SIG-M5 treated with dmso at 0.1 percent for 504 hours (cell line): ENCODE measurements around the gene TBC1D8.
A peak's percentile ranks its signal among the peaks of the same experiment; 100 is the strongest.
"Not testable (repeated sequence)": the region's sequence is repeated elsewhere in the genome, so short reads cannot be mapped to it uniquely, and the experiment has no call there.

Experiments
- DNase-seq: peaks from one replicate; lab custom pipeline; 2025; ENCODE audit not compliant: unreplicated experiment; lab: John Stamatoyannopoulos, UW

TBC1D8 gene

DNA sequence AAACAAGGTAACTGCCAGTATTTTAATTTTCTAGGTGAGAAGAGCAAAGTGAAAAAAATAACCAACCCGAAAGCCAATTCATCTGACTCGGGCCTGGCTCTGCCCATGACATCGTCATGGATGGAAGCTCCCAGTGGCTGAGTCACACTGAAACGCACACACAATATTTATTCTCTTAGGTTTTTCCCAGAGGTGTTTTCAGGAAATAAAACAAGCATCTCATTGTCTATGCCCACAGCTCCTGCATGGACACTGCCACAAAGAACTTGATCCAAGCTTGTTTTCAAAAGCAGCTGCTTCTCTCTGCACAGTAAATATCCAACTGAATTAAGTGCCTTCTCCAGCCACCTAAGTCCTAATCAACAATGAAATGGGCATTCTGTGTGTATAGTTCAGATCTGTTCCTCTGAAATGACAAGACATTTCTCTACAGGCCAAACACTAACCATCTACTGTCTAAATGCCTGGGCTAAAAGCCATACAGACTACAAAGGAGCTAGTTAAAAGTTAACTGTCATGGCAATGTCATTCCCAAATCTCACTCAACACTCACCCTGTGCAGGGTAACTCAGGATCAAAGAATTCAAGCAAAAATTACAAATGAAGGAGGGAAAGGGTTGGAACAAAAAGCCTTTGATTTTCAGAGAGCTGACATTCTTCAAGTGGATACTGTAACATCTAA lies 86.2 kb downstream of the TBC1D8 start:
- no peak for DNase-seq

DNA sequence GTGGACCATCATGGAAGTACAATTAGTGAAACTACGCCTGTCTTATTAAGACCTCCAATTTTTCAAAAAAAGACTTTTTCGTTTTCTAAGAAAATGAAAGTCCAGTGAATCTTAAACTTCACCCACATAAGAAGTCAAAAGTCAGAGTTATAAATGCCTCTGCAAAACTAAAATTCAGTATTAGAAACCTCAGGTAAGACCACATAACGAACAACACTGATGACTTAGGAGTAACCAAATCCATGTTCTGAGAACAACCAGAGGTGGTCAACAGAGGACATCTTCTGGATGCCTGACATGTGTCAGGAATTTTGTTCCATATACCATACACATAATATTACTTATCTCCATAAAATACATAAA lies 86.7 kb downstream of the TBC1D8 start:
- DNase-seq: no peak

DNA sequence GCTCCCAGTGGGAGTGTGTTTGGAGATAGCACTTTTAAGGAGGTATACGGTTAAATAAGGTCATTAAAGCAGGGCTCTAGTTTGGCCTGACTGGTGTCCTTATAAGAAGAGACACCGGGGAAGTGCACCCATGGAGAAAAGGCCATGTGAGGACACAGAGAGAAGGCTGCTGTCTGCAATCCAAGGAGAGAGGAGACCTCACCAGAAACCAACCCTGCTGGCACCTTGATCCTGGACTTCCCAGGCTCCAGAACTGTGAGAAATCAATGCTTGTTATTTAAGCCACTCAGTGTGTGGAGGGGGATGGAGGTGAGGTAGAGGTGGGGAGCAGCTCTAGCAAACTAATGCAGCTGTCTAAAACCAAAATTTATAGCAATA lies 87.1 kb downstream of the TBC1D8 start:
- no peak for DNase-seq

DNA sequence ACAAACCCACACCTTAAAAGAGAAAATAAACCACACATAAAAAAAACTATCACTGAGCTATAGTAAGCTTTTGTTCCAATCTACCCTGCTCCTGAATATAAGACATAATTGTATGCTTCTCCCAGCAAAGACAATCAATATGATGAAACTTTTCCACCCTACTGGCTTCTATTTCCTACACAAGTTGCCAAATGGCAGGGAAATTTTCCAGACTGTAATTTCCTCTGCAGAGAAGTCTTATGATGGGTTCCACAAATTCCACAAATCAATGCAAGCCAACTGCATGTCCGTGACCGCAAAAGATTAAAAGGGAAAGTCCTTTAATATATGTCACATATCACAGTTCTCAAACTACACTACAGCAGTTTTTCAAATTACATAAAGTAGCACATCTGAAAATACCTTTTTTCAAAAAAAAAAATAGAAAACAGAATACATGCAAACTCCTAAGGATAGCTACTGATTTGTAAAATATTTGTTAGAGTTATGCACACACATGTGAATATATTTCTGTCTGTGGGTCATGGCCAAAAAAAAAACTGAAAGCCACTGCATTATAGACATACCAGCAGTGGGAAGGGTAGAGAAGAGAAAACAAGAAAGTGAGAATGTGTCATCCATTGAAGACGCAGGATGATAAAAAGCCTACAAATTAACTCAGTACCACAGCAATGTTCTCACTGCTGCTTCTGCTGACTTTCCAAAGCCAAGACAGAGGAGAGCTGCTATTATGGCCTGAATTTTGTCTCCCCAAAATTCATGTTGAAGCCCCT lies 87.6 kb downstream of the TBC1D8 start:
- DNase-seq: no peak

DNA sequence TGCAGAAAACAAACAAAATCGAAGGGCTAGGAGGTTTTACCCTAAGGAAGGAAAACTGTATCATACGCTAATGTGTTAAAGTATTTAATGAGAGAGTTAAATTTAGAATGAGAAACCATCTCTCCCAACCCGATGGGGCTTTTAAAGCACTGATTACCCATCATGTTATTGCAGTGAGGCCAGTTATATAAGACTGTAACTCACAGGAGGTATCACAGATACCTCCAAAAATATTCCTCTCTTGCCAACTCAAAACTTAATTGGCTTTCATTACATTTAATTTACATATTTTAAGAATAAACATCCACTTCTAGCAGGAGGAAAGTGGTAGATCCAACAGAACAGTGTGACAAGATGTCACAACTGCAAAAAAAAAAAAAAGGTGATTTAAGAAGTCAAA lies 92.8 kb downstream of the TBC1D8 start:
- no peak for DNase-seq

DNA sequence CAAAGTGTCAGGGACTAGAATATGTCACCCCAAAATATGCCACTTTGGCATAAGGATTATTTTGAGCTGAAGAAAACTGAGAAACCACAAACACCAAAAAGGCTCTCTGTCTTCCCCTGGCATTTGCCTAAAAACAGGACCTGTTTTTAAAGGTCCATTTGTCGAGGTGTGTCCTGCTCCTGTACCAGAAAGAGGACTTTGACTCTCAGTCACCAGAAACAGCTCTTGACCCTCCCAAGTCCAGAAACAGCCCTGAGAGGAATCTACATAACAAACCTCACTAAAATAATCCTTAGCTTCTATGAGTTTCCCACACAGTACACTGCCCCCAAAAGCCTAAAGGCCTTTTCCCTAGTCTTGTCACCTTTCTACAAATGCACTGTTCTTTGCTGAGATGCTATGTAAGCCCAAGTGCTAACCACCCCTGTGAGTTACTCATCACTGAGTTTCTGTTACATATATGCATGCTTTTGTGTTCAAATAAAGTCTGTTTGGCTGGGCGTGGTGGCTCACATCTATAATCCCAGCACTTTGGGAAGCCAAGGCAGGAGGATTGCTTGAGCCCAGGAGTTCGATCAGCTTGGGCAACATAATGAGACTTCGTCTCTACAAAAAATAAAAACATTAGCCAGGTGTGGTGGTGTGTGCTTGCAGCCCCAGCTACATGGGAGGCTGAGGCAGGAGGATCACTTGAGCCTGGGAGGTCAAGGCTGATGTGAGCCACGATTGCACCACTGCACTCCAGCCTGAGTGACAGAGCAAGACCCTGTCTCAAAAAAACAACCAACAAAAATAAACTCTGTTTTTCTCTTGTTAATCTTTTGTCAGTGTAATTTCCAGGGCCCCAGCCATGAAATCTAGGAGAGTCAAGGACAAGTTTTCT lies 93.9 kb downstream of the TBC1D8 start:
- DNase-seq: no peak

DNA sequence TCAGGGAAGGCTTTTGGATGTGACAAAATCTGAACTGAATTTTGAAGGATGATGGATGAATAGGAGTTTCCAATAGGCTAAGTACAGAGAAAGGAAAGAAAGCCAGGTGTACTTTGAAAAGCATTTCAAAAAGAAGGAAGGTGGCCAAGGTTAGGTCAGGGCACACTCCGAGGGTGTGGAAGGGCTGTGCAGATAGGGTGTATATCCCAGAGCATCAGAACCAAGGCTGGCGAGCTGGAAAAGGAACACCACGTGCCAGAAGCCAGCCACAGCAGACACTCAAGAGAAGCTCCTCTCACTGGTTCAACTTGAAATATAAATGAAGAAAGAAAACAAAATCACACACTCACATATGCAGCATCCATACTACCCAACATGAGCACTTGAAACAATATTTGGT lies 98.1 kb downstream of the TBC1D8 start:
- no peak for DNase-seq

DNA sequence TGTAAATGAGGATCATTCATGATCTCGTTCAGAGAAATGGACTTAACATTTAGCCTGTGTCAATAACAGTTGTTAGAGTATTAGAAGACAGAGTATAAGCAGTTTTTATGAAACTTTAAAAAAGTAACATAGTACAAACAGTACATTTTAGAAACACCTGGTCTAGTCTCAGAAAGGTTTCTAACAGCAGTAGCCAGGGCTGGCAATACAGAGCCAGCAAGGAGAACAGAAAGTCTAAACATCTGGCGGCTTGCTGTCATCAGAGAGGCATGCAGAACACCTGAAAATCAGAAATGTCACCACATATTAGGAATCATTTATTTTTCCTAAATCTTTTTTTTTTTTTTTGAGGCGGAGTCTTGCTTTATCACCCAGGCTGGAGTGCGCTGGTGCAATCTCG lies 99.0 kb downstream of the TBC1D8 start:
- no peak for DNase-seq

DNA sequence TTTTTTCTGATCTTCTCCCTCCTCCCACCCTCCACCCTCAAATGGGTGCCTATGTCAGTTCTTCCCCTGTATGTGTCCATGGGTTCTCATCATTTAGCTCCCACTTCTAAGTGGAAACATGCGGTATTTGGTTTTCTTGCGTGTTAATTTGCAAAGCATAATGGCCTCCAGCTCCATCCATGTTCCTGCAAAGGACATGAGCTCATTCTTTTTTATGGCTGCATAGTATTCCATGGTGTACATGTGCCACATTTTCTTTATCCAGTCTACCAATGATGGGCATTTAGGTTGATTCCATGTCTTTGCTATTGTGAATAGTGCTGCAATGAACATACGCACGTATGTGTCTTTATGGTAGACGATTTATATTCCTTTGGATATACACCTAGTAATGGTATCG lies 100.3 kb downstream of the TBC1D8 start:
- not testable (repeated sequence) for DNase-seq

DNA sequence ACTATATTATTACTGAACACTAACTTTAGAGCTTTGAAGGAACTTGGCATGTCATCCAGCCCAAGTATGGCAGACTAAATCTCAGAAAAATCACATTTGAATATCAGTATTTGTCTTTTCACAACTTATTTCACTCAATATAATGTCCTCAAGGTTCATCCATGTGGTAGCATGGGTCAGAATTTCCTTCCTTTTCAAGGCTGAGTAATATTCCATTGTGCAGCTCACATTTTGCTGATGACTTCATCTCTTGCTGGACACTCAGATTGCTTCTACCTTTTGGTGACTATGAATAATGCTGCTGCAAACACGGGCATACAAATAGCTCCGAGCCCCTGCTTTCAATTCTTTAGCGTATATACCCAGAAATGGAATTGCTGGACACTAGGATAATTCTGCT lies 102.4 kb downstream of the TBC1D8 start:
- no peak for DNase-seq

DNA sequence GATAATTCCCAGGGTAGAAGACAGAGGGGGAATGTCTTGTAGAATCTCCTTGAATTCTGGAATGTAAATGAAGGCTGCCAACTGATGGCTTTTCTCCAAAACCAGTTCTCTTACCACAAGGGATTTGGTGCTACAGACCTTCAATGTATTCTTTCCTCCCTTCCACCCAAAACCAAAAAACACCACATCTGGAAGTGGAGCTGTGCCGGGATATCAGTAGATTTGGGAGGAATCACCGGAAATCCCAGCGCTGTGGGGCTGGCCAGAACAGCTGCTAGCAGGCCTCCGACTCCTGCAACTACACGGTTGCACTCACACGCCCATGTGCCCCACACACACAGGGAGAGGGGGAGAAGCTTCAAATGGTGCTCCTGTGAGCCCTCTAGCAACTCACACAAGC lies 103.4 kb downstream of the TBC1D8 start:
- no peak for DNase-seq

DNA sequence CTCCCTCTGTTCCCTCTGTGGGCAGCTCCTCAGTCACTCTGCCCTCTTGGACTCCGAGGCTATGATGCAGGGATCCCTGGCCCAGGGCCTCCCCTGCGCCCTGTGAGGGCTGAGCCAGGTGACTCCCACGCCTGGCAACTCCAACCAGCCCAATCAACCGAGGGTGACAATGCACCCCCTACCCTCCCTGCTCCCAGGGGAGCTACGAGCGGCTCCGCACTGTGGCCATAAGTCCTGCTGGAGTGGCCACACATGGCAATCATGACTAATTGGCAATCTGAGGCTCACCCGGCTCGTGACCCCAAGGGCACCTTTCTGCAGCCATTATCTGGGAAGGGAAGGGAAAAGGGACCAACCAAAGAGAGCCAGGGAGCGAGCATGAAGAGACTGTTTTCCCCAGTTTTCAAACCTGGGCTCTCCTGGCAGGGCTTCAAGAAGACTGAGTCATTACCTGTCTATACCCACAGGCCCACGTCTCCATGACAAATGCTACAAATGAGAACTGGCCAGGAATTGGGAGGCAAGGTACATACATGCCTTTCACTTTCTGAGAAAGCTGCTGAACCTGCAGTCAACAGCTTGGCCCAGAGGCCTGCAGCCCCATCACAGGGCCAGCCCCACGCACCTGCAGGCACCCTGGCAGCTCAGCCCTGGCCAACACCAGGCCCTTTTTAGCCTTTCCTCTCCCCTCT lies 104.0 kb downstream of the TBC1D8 start:
- no peak for DNase-seq

DNA sequence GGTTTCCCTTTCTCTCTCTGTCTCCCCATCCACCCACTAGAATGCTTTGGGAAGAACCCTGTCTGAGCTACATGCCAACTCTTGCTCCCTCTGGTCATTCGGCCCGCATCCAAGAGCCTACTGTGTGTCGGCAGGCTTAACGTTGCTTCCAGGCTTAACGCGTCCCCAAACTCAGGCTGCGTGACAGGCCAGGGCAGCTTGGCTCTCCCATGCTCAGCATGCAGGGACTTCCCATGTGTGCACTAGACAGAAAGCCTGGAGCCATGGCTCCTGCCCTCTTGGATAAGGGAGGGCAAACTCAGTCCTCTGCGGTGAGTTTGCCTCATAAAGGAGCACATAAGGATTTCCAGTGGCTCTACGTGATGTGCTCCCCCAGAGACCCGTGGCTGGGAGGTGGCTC lies 105.9 kb downstream of the TBC1D8 start:
- no peak for DNase-seq

DNA sequence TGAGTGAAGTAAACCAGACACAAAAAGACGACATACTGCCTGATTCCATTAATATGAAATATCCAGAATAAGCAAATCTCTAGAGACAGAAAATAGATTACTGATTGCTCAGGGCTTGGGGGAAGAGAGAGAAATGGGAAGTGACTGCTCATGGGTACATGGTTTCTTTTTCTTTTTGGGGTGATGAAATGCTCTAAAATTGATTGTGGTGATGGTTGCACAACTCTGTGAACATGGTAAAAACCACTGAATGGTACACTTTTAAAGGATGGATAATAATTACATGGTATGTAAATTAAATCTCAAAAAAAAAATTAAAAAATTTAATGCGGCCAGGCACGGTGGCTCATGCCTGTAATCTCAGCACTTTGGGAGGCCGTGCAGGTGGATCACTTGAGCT lies 109.8 kb downstream of the TBC1D8 start:
- DNase-seq: peak; percentile 95

DNA sequence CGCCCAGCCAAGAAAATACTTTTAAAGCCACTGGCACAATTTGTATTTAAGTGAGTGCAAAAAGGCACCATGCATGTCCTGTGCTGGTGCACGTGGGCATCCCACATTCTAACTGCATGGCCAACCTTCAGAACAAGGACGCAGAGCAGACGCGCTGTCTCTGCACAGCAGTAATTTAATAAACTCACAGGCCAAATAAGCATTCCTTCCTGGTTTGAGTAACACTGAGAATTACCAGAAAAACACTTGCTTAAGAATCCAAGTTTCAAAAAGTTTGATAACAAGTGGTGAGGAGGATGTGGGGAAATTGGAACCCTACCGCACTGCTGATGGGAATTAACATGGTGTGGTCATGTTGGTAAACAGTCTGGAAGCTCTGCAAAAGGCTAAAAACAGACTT lies 110.4 kb downstream of the TBC1D8 start:
- DNase-seq: peak; percentile 69

DNA sequence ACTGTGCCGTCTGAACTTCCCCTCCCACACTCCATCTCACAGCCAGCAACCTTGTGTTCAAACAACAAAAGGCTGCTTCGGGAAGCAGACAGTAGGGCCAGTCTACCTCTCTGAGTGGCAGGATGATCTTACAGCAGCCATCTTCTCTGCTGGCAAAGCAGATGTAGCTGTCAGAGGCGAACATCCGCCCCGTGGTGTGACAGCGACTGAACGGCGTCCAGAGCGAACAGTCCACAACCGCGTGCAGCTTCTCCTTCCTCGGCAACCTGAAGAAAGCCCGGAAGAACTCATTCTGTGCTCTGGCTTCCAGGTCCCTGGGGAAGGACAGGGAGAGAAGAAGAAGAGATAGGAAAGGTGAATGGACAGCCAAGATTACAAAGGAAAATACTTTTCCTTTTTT lies 111.1 kb downstream of the TBC1D8 start:
- no peak for DNase-seq

DNA sequence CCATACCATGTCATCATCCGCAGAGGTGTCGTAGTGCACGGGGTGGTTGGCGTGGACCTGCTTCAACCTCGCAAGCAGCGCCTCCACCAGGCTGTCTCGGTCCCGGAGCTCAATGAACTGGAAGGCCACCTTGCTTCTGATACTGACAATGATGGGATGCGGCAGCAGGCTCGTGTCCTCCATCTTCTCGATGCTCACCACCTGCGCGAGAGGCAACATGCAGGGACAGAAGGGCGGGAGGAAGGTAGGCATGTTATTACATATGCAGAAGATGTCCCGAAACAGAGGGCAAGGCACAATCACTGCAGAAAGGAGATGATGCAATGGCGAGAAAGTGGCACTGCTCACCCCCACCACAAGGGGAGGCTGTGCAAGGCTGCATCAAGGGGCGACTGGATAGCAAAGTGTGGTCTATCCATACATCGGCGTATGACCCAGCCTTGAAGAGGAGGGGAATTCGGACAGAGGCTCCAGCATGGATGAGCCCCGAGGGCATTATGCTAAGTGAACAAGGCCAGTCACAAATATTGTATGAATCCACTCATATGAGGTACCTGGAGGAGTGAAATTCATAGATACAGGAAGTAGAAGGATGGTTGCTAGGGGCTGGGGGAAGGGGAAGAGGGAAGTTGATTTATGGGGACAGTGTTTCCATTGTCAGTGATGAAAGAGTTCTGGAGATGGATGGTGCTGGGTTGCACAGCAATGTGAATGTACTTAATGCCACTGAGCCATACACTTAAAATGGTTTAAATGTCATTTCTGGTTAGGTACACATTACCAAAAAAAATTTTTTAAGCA lies 112.5 kb downstream of the TBC1D8 start:
- DNase-seq: peak; percentile 92

DNA sequence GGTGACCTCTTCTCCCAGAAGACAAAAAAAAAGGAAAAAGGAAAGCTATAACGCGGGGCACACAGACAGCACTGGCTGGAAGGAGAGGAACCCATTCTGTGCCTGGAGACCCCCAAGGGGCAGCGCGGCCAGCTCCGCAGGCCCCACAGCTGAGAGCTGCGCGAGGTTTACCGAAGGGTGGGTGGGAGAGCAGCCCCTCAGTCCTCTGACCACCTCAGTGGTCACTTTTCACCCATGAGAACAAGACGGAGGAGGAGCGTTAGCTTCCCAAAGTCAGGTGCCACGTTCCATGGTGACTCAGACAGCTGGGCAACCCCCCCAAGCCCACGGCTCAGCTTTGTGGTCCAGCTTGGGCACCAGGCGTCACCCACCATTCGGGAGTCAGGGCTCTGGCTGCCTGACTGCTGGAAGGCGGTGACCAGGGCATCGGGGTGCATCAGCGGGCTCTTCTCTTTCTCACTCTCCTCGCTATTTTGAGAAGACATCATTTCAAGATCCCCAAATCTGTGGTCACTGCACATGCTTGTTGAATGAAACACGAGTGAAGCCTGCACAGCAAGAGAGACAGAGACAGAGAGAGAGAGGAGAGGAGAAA lies 113.9 kb downstream of the TBC1D8 start:
- DNase-seq: no peak

DNA sequence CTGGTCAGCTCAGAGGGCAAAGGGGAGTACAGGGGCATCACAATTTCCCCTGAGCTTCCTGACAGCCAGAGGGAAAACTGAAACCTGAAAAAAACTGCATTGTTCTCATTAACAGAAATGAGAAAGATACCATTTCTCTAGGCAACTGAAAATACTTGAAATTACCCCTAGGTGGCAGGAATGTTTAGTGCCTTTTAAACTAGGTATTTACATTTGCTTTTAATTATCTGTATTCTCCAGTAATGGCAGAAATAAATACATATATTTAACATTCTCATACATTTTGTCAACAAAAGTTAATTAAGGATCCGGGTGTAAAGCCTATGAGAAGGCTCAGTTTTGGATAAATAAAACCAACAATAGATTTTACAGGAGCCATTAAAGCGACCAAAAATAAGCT lies 114.6 kb downstream of the TBC1D8 start:
- peak; percentile 38 for DNase-seq

DNA sequence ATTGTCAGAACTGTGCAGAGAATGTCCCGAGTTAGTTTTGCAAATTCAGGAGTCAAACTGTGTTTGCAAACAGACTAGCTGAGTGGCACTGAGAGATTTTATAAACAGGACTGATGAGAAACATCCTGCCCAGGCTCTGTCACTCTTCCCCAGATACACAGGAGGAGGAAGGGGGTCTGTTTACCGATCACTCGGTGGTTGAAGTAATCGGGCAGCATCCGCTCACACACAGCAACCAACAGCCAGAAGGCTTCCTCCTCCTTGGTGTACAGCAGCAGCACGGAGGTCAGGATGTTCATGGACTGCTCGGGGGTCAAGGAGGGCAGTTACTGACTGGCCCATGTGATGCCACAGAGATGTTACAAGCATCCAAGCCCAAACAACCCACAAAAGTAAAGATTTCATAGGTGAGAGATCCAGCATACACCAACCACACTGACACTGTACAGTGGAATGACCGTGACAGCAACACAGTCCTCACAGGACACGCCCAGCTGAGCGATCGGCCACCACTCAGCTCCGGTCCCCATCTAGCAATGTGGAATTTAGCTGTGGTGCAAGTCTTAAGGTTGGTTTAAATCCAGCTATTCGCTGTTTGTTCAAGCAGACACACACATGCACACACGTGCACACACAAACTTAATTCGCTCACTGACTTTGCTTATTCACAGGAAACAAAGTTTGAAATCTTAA lies 119.0 kb downstream of the TBC1D8 start:
- no peak for DNase-seq
